HEK293T (cell line): ENCODE results near the gene AGAP1.

ENCODE experiments used
- ARNT ChIP-seq: fragments of 450-650 bp; IDR thresholded peaks from 2 replicates; pipeline ENCODE4 v1.6.1; 2017; ENCODE audit warnings: mild to moderate bottlenecking
- BHLHE40 ChIP-seq: fragments of 450-650 bp; IDR thresholded peaks from 2 replicates; pipeline ENCODE4 v1.6.1; 2016; ENCODE audit warnings: mild to moderate bottlenecking, moderate library complexity, borderline replicate concordance
- FOXK2 ChIP-seq: fragments of 450-650 bp; IDR thresholded peaks from 2 replicates; pipeline ENCODE4 v1.6.1; 2016; ENCODE audit warnings: mild to moderate bottlenecking
- FOXM1 ChIP-seq: fragments of 450-650 bp; IDR thresholded peaks from 2 replicates; pipeline ENCODE4 v1.6.1; 2017; ENCODE audit warnings: mild to moderate bottlenecking, borderline replicate concordance
- LEF1 ChIP-seq: fragments of 450-650 bp; IDR thresholded peaks from 2 replicates; pipeline ENCODE4 v1.6.1; 2017; ENCODE audit warnings: mild to moderate bottlenecking, borderline replicate concordance
- NFRKB ChIP-seq: fragments of 450-650 bp; IDR thresholded peaks from 2 replicates; pipeline ENCODE4 v1.6.1; 2016; ENCODE audit warnings: mild to moderate bottlenecking, moderate library complexity
- SP1 ChIP-seq: fragments of 450-650 bp; IDR thresholded peaks from 2 replicates; pipeline ENCODE4 v1.6.1; 2017
- SUZ12 ChIP-seq: fragments of 450-650 bp; IDR thresholded peaks from 2 replicates; pipeline ENCODE4 v1.6.1; 2016; ENCODE audit warnings: mild to moderate bottlenecking
- TARDBP ChIP-seq: fragments of 450-650 bp; IDR thresholded peaks from 2 replicates; pipeline ENCODE4 v1.6.1; 2016
- ZNF384 ChIP-seq: fragments of 450-650 bp; IDR thresholded peaks from 2 replicates; pipeline ENCODE4 v1.6.1; 2016

DNA sequence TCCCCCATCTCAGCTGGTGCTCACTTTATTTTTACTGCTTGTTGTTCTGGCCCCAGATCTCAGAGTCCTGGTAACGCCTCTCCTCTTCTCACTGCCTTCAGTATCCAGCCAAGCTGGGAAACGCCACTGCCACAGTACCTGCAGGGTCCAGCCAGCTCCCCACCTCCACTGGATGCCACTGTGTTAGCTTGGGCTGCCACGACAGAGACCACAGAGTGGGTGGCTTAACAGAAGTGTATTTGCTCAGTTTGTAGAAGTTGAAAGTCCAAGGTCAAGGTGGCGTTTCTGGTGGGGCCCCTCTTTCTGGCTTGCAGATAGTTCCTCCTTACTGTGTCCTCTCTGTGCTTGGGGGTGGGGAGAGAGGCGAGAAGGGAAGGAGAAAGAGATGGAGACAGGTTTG lies 107.1 kb downstream of the AGAP1 start:
- TF ChIP-seq ARNT (no peak), LEF1 (no peak), TARDBP (no peak), SUZ12 (no peak), BHLHE40 (no peak), FOXM1 (no peak), NFRKB (no peak), FOXK2 (no peak), SP1 (no peak), ZNF384 (no peak)
